Heart left ventricle (tissue), 16 donors: ENCODE measurements around the gene PDX1. TPM values are rescaled to one million over a fixed set of nuclear protein-coding genes. Genes with fewer than 3 reads are reported as not detected.

ENCODE experiments used
- ATAC-seq, 4 donors: fragments of 200-7000 bp; cut with Tn5 transposase; one replicate each; pipeline ENCODE4 v1.9.1; 2020 to 2022; ENCODE audit warnings: moderate library complexity in 4 of 4, mild to moderate bottlenecking in 3 of 4, moderate number of reproducible peaks in 1 of 4
- DNase-seq, 5 donors: peaks; one replicate each; pipeline ENCODE4 v3.0.0-alpha.2; 2020
- H3K27ac ChIP-seq, 12 donors: fragments of 200-600 bp; sonication (generic) in 4 of 12; one replicate each; pipeline versions ENCODE4 v1.5.0 to v1.8.0; 2016 to 2022; ENCODE audit warnings: mild to moderate bottlenecking in 2 of 12
- H3K27me3 ChIP-seq, 9 donors: fragments of 200-600 bp; sonication (generic) in 2 of 9; one replicate each; pipeline versions ENCODE4 v1.5.1 to v1.8.0; 2016 to 2022; ENCODE audit warnings: mild to moderate bottlenecking in 3 of 9
- H3K36me3 ChIP-seq, 9 donors: fragments of 200-600 bp; sonication (generic) in 2 of 9; one replicate each; pipeline versions ENCODE4 v1.5.0 to v1.8.0; 2018 to 2022; ENCODE audit warnings: mild to moderate bottlenecking in 2 of 9
- H3K4me1 ChIP-seq, 12 donors: fragments of 200-600 bp; sonication (generic) in 4 of 12; one replicate each; pipeline versions ENCODE4 v1.5.0 to v1.8.0; 2016 to 2022; ENCODE audit warnings: mild to moderate bottlenecking in 3 of 12
- H3K4me3 ChIP-seq, 12 donors: fragments of 200-600 bp; sonication (generic) in 4 of 12; one replicate each; pipeline versions ENCODE4 v1.5.0 to v1.8.0; 2017 to 2022; ENCODE audit warnings: mild to moderate bottlenecking in 9 of 12, moderate library complexity in 4 of 12
- H3K9me3 ChIP-seq, 12 donors: fragments of 200-600 bp; sonication (generic) in 4 of 12; one replicate each; pipeline versions ENCODE4 v1.5.0 to v1.8.0; 2016 to 2022; ENCODE audit warnings: mild to moderate bottlenecking in 1 of 12
- CTCF ChIP-seq, 12 donors: fragments of 200-600 bp; sonication (generic) in 4 of 12; IDR thresholded peaks; one replicate each; pipeline versions ENCODE4 v1.5.0 to v1.8.0; 2018 to 2022; ENCODE audit warnings: antibody characterized with exemption in 12 of 12, mild to moderate bottlenecking in 5 of 12
- POLR2A ChIP-seq, 2 donors: fragments of 450-650 bp; IDR thresholded peaks; one replicate each; pipeline ENCODE4 v1.6.1; 2017; ENCODE audit warnings: antibody characterized with exemption in 2 of 2, mild to moderate bottlenecking in 2 of 2, moderate library complexity in 2 of 2
- WGBS, 4 donors: extraction: QIAGEN DNeasy Blood & Tissue Kit in 2 of 4; methylation state at CpG; one replicate each; pipeline versions ENCODE4 v1.1.5 to v1.1.7; 2013 to 2018; 5-methylcytosine and 5-hydroxymethylcytosine counted together
- intact Hi-C, 10 donors: fragments of 100-400 bp; cut with DNase I; formaldehyde crosslinking; loops; one replicate each; pipeline versions ENCODE4 v1.11.1 to v1.14.2; 2022
- polyA plus RNA-seq, 2 donors: library from polyadenylated mRNA; stranded (reverse); fragments of 200-250 nt; gene quantifications; one replicate each; pipeline ENCODE4 v1.2.3, GENCODE V29; 2013
- total RNA-seq, 9 donors: library from RNA; depleted of rRNA in 2 of 9; stranded (reverse); fragments of >200 nt in 2 of 9; fragmentation: NEBNext Ultra II Directional in 3 of 9; extraction: Animal tissue kit (Norgen Biotek cat#: 25700) in 3 of 9; gene quantifications; one replicate each; pipeline versions ENCODE4 v1.1.0 to v1.2.4, GENCODE V29; 2016 to 2023
- donor health status: ischemic (EF 13 %, LVEDD 7.1; RV severe dilation, severe dysfunction).
- donor health status: healthy with polysubstance abuse.
- donor health status: DM: no; HTN: yes; CAD: no.
- donor health status: DM: no; HTN: no; CAD: no.
- donor health status: ischemic (EF 25% LVEDD 6.9; RV normal size, moderate dysfunction).
- donor health status: ischemic (EF 25% LVEDD 5.7; RV mildly dilated, moderate dysfunction).
- donor health status: healthy.
- donor health status: DM: yes; HTN: yes; CAD: no.
- donor health status: ischemic (EF 35%, LVEDD 5.7; RV mildly dilated, moderate dysfunction).
- donor health status: nonischemic (EF 11% LVEDD 7.7; RV severe dilation, severe dysfunction).
- donor health status: DM: yes; HTN: yes; CAD: no.
- donor health status: PGD.
- donor health status: ischemic (EF 29% LVEDD 5.4; RV normal size, mild dysfunction).
- donor health status: nonischemic (EF 23%, LVEDD 6.1; RV moderate dilation, normal function).

PDX1 gene
- total and polyA plus RNA-seq, 11 donors: not detected

GRCh38 chr13:27904719-27905118 lies 15.1 kb upstream of the PDX1 start:
- no peak for TF ChIP-seq POLR2A (IDR thresholded peaks at IDR 0.05)
- ATAC-seq: no peak
- DNase-seq: no peak
- Histone ChIP-seq H3K4me3 (no peak overlapping the region), H3K4me1 (no peaks in the 10 kb centered on the region), H3K9me3 (no peaks in the 10 kb centered on the region), H3K36me3 (no peaks in the 10 kb centered on the region), H3K27ac (no peak overlapping the region), H3K27me3 (peaks cover 6 to 94% (median 48%) of the 10 kb centered on the region in 9 donors)
- 92 to 95% (median 93%) methylated on average over 3 of the region's 3 CpGs for WGBS, 4 donors
- intact Hi-C loops: no loop called here

- Histone ChIP-seq H3K9me3 (no peaks in the 10 kb centered on the region), H3K4me3 (no peak overlapping the region), H3K36me3 (no peaks in the 10 kb centered on the region), H3K27me3 (peaks cover 8 to 94% (median 47%) of the 10 kb centered on the region in 9 donors), H3K27ac (no peak overlapping the region), H3K4me1 (no peaks in the 10 kb centered on the region)
- TF ChIP-seq POLR2A (IDR thresholded peaks at IDR 0.05) (no peak), CTCF (IDR thresholded peaks at IDR 0.05) (no peak)
- WGBS, 4 donors: 66 to 77% (median 70%) methylated on average over 2 of the region's 2 CpGs
- ATAC-seq: no peak
- intact Hi-C loops: no loop called here
- no peak for DNase-seq
Observed at GRCh38 chr13:27905650-27906049, 14.2 kb upstream of the PDX1 start.

- TF ChIP-seq CTCF (IDR thresholded peaks at IDR 0.05) (no peak), POLR2A (IDR thresholded peaks at IDR 0.05) (no peak)
- H3K27ac ChIP-seq: no peak overlapping the region
- no peak for ATAC-seq
- no peak overlapping the region for H3K4me3 ChIP-seq
- H3K27me3 ChIP-seq: peaks cover 8 to 92% (median 44%) of the 10 kb centered on the region in 9 donors
- H3K4me1 ChIP-seq: no peaks in the 10 kb centered on the region
- H3K36me3 ChIP-seq: no peaks in the 10 kb centered on the region
- intact Hi-C loops: no loop called here
- no peak for DNase-seq
- H3K9me3 ChIP-seq: no peaks in the 10 kb centered on the region
- WGBS, 4 donors: 82 to 92% (median 88%) methylated on average over 6 of the region's 6 CpGs
Observed at GRCh38 chr13:27907121-27907787, 12.5 kb upstream of the PDX1 start.

- Histone ChIP-seq H3K27ac (no peak overlapping the region), H3K36me3 (no peaks in the 10 kb centered on the region), H3K9me3 (no peaks in the 10 kb centered on the region), H3K4me3 (no peak overlapping the region), H3K4me1 (no peaks in the 10 kb centered on the region), H3K27me3 (peaks cover 5 to 96% (median 48%) of the 10 kb centered on the region in 9 donors)
- 37 to 41% (median 39%) methylated on average over 4 of the region's 4 CpGs for WGBS, 4 donors
- intact Hi-C loops: no loop called here
- no peak for DNase-seq
- no peak for ATAC-seq
- TF ChIP-seq POLR2A (IDR thresholded peaks at IDR 0.05) (no peak), CTCF (IDR thresholded peaks at IDR 0.05) (no peak)
Observed at GRCh38 chr13:27909378-27909777, 10.4 kb upstream of the PDX1 start.

DNA sequence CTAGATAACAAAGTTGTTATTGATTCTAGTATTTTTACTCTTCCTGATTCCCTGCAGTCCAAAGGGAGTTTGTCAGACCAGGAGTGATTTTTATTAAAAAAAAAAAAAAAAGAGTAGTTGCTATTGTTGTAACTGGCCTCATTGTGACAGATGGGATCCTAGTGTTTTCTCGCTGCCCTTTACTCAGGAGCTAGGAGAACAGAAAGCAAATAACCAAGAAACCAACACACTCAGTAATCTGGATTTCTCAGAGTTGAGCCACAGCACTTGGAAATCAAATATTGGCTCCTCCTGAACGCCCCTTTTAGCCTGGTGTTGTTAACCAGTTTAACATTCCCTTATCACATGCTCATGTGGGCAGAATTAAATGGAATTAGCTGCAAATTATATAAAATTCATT lies 8.3 kb upstream of the PDX1 start:
- Histone ChIP-seq H3K27ac (no peak overlapping the region), H3K9me3 (no peaks in the 10 kb centered on the region), H3K4me3 (no peak overlapping the region), H3K4me1 (no peaks in the 10 kb centered on the region), H3K36me3 (no peaks in the 10 kb centered on the region), H3K27me3 (peaks cover 10 to 98% (median 60%) of the 10 kb centered on the region in 9 donors)
- ATAC-seq: no peak
- intact Hi-C loops: no loop called here
- 34 to 54% (median 48%) methylated on average over 2 of the region's 2 CpGs for WGBS, 4 donors
- no peak for TF ChIP-seq CTCF (IDR thresholded peaks at IDR 0.05)
- TF ChIP-seq POLR2A (IDR thresholded peaks at IDR 0.05): no peak
- no peak for DNase-seq
